SHP77 (cell line): ENCODE measurements around the gene FEZF1.

Experiments used
- DNase-seq, 2 experiments: peaks; one replicate each; lab custom pipeline; 2025; lab: John Stamatoyannopoulos, UW

FEZF1 gene

DNA sequence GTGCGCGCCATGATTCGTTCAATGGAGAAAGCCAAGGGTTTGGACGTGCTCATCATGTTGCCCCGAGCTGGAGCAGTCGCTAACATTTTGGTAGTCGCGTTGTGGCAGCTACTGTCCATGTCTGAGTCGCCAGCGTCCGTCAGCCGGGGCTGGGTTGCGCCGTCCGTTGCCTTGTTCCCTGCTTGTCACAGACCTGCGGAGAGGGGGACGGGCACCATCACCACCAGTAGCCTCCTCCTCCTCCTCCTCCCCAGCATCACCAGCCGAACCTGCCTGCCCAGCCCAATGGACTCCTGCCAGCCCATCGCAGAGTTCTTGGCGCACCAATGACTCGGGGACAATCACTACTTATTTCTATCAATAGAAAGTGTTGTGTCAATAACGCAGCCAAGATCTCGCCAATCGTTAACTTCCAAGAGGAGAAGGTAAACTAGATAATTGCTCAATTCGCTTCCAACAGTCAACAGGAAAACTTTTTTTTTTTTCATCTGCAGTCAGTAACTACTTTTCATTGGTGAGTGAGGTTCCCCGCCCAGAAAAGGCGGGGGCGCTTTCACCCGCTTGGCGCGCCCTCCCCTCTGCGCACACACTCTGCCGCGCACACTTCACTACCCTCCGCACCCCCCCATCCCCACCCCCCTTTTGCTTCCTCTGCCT lies at the start of gene FEZF1:
Gene FEZF1, minus strand, starts transcription at position 432 of the 657 bp plus-strand sequence. Its CDS starts 313 bp downstream, at position 119.
- no peak for DNase-seq

DNA sequence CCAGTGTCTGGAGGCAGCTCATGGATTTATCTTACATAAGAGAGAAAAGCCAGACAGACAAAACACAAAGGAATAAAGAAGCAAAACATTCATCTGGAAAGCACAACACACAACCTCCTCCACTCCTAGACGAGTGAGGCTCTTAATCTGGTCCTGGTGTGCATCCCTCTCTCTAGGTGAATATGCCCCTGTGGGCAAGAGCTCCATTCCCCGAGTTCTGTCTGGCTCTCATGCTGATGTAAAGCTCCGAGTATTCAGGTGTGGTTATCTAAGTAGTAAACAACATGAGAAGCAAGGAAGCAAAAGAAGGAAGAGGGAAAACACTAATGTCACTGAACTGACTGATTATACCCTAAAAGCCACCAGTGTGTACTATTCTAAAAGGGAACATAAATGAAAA lies 47.9 kb upstream of the FEZF1 start:
- DNase-seq = no peak

DNA sequence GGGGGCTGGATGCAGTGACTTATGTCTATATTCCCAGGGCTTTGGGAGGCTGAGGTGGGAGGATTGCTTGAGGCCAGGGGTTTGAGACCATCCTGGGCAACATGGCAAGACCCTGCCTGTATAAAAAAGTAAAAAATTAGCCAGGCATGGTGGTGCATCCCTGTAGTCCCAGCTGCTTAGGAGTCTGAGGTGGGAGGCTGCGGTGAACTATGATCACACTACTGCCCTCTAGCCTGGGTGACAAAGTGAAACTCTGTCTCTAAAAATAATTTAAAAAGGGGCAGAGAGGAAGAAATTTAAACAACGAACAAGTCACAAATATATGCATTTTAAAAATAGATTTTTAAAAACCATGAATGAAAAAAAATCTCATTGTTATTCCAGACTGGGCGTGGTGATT lies 46.2 kb upstream of the FEZF1 start:
- no peak for DNase-seq

DNA sequence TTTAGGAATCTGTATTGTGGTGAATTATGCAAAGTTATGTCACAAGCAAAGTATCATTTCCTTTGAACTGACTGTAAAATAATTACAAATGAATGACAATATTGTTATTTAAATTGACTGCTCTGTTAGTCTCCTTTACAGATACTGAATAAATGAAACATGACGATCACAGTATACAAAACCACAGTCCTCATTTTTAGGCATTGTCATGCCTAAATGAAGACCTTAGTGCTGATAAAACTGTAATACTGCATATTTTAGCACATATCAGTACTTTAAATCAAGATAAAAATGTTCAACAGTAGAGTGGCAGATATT lies 39.7 kb upstream of the FEZF1 start:
- DNase-seq = no peak

DNA sequence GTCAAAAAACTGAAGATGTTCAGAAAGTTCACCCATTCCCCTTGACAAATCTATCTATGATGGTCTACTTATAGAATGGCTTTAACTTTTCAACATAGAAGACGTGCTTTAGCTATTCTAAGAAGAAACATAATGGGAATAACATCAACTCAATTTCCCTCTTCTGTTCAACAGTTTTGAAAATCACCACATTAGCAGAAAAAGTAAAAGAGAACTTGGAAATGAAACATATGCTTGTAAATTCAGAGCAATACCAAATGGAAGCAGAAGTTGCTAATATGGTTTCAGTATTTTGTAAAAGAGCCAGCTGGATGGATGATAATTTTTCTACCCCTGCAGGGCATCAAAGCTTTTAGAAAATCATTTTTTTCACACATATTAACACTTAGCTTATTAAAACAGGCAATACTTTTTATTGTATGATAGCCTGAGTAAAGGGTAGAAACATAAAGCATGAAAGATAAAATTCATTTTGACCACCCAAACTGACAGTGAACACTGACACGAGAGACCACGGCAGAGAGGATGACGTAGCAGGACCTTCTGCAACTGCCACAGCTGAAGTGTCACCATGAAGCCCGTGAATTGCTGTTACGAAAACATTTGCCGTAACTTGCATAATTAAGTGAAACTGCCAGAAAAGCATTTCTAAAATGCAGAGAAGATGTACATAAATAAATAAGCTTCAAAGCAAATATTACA lies 39.2 kb upstream of the FEZF1 start:
- DNase-seq = no peak

DNA sequence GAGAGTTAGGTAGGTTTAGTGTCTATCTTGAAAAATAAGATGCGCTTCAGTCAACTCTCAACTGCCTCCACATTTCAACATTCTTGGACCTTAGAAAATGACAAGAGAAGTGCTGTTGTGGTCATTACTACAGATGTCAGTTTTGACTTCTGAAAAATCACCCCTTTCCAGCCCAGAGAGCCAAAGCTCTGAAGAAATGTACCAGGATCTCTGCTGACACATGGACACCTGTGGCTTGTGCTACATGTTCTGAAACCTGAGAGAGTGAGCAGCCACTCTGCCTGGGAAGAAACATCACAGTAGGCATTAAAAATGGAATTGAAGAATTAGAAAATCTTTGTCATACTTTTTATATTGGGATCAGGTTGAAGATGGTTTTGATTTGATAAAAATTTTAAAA lies 35.9 kb upstream of the FEZF1 start:
- no peak for DNase-seq

DNA sequence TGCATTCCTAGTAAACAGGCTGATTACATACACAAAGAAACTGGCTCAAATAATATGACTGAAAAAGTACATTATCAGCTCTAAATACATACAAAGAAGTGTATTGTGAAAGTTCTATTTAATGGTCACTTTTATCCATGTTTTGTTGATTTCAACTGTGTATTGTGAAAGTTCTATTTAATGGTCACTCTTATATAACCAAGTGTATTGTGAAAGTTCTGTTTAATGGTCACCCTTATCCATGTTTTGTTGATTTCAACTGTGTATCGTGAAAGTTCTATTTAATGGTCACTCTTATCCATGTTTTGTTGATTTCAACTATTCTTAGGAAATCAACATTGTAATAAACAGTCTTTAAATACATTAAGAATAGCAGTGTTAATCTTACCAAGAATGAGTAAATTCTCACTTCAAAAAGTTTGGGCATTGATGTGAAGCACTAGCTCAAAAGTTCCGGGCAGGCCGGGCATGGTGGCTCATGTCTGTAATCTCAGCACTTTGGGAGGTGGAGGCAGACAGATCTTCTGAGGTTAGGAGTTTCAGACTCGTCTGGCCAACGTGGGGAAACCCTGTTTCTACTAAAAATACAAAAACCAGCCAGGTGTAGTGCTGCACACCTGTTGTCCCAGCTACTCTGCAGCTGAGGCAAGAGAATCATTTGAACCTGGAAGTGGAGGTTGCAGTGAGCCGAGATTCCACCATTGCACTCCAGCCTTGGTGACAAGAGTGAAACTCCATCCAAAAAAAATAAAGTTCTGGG lies 34.8 kb upstream of the FEZF1 start:
- no peak for DNase-seq

DNA sequence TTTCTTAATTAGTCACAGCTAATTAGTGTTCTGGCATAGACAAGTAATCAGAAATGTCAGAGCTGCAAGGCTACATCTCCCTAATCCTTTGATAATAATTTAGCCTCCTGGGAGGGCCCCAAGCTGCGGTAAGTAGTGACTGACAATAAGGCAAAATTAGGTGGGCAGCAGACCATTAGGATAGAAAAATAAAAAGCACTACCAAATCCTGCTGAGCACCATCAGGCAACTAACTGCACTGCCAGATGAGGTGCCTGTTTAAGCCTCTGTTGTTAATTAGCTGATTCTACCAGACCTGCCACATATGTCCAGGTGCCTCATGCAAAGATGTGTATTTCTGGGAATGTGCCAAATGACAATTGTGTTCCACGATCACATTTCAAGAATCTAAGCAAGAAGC lies 32.5 kb upstream of the FEZF1 start:
- DNase-seq = no peak

DNA sequence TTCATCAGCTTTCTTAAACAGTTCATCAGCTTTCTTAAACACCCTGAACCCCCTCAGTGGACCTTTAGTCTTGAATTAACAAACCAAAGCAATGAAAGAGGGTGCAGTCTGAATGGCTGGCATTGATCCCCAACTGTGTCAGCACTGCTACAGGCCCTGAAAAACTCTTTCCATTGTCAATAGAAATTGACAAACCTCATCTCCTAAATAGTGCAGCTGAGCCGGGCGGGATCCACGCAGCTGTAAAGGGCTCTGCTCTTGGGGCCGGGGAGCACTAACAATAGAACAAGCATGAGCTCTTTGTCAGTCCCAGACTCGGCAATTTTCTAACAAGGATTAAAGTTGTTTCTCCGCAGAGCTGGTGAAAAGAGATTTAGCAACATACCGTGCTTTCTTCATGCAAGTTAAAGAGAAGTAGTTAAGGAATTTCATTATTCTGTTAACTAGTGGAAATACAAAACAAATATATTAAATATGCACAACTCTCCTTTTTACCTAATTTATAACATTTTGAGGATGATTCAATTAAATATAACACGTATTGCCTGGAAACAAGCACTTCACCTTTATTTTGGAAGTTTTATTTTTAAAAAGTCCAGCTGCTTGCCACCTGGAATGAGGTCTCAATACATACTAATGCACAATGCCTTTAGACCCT lies 24.7 kb upstream of the FEZF1 start:
- no peak for DNase-seq

DNA sequence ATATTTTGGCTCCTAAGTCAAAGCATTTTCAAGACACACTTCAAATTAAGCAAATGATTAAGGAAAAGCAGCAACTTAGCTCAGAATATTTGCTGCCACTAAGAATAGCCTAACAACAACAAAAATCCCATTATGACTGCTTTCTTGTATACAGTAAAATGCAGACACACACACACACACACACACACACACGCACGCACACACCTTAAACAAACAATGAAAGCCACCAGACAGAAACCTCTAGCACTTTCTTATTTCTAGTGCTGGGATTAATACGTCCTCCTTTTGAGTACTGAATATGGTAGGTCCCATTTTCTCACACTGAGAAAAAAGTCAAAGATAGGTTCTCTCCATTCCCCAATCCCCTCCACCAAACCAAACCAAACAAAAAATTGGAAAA lies 23.4 kb upstream of the FEZF1 start:
- DNase-seq = no peak

DNA sequence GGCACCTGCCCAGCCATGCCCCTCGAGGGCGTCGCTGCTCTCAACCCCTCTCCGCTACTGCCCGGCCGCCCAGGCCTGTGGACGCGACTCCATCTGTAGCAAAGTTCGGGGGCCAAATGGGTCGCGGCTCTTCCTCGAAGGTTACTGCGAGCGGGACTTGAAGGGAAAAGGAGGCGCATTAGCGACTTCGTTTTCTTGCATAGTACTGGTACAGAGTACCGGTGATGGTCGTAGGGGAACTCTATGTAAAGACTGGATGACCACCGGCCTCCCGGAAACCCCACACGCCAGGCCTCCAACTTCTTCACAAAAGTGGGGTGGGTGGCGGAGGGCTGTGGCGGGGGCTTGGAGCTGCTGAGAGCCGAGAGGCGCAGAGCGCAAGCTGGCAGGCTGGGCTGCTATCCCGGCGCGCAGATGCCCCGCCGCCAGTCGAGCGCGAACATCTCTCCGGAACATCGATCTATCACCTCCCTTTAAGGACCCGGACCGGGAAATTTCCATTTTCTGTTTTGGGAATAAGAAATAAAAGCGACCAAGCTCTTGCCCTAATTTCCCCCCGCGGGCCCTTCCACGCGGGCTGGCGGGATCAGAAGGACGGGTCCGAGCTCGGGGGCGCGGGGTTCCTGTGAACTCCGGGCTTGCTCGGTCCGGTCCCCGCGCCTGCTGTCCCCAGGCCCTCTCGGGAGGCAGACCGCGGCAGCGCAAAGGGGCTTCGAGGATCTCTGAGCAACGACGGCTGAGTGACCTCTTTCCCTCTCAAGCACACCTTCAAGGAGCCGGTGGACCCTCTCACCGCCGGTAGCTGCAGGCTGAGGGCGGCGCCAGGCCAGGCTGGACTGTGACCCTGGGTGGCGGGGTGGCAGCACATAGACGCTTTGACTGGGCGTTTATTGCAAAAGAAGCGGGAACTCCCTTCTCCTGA lies 12.2 kb upstream of the FEZF1 start:
- no peak for DNase-seq

DNA sequence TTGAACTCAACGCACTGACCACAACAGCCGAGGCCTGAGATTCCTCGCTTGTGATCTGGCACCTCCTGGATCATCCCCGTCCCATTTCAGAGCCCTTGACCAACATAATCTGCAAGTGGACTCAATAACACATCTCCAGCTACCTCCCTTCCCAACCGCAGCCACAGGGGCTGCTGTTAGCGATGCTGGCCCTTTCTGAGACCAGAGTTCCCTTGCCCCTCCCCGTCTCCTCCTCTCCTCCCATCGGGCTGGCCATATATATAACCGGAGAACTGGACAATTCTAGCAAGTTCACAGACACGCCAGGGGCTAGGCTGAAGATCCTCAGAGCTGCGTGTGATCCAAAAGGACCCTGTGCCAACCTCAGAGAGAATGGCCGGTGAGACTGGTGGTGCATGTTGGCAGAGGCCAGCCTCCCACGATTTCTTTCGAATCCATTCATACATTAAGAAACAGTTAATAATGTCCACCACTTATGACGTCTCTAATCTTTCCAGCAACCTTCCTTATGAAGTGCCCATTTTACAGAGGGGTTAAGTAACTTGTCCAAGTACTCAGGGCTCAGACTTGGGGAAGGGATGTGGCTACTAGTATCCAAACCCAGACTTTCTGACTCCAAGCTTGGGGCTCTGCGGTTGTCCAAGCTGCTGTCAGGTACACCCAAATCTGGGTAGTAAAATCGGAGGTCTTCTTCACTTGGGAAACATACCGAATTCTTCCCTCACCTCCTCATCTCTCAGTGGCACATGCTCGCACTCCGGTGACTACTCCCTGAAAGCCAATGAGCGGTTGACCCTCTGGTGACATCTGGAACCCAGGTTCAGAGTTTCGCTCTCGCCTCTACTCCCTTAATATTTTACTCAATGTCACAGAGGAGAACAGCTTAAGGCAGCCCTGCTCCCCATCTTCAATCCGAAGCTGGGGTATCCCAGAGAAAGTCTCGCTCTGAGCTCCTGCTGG lies 11.2 kb upstream of the FEZF1 start:
- DNase-seq = no peak

DNA sequence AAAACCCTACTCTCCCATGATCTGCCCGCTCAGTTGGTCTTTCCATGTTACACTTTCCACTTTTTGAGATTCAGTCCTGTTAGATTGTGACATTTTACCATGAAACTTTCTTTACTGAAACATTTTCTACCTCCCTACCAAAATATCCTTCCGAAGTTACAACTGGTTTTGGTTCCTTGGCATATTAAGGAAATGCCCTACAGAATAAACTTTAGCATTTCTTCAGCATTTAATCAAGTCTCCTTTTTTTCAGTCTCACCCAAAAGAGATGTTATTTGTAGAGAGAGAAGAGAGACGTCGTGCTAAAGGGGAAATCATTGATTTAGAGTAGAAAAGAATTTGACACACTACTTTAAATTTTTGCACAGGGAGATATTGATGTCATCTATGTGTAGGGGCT lies 9.7 kb upstream of the FEZF1 start:
- DNase-seq = no peak

DNA sequence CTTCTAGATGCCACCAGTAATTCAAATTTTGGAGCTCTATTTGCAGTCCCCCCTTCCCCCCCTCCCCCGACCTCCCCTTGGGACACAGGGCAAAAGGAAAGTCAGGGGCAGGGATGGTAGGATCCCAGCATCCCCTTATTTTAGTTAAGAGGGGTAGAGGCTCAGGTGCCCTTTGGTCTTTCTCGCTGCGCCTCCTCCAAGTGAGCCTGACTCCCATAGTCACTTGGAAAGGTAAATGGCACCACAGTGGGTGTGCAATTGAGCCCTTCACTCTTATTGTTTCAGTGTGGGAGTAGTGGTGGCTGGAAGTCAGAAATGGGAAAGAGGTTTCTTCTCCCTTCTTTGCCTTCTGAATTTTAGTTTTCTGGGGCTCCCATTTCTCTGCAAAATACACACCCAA lies 8.2 kb upstream of the FEZF1 start:
- no peak for DNase-seq

DNA sequence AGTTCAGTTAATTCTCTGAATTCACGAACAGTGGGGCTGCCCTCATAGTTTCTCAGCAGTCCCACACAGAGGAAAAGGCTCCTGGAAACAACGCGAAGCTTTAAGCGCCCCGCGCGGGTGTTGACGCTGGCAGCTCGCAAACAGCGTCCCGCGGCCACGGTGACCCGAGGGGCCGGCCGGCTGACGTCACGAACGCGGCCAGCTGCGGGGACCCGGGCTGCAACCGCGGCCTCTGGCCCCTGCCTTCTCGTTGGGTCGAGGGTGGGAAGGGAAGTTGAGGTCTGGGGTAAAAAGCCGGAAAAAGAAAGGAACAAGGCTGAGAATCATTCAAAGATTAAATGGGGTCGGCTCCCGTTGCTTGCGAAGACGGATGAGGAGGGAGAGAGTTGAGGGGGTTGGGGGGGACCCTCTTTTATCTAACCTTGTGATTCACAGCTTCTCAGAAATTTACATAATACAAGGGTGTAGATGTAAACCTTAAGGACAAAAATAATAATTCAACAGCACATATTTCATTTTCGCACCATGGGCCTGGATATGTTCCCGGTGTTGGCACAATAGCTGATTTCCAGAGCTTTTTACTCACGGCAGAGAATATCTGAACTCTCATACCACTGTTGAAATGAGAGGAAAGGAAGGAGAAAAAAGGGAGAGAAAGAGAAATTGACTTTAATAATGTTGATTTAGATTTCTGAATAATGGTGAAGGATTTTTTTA lies 7.3 kb upstream of the FEZF1 start:
- DNase-seq = no peak

DNA sequence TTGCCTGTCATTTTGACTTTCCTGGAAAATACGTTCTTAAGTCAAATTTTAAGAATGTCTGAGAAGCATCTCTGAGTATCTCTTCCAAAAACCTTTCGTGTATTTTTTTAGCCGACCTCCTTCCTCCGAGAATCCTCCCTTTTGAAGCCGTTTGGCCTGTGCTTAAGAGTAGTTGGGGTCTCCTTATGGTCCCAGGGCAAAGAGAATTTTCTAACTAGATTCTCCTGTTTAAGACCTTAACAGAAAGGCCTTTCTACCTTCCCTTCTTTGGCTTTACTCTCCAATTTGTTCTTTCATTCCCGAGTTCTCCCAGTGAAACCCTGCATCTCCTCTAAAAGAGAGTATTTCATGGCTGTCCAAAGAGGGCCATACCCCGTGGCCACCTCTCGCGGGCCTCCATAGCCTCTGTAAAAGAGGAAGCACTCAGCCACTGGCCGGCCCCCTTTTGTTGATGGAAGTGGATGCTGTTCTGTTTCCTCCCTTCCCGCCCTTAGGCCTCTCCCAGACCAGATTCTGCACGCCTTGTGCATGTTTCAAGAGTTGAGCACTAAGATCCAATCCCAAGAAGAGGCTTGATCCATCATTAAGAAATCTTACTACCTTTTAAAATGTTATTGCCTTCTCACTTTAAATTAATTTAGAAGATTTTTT lies 6.6 kb upstream of the FEZF1 start:
- no peak for DNase-seq

DNA sequence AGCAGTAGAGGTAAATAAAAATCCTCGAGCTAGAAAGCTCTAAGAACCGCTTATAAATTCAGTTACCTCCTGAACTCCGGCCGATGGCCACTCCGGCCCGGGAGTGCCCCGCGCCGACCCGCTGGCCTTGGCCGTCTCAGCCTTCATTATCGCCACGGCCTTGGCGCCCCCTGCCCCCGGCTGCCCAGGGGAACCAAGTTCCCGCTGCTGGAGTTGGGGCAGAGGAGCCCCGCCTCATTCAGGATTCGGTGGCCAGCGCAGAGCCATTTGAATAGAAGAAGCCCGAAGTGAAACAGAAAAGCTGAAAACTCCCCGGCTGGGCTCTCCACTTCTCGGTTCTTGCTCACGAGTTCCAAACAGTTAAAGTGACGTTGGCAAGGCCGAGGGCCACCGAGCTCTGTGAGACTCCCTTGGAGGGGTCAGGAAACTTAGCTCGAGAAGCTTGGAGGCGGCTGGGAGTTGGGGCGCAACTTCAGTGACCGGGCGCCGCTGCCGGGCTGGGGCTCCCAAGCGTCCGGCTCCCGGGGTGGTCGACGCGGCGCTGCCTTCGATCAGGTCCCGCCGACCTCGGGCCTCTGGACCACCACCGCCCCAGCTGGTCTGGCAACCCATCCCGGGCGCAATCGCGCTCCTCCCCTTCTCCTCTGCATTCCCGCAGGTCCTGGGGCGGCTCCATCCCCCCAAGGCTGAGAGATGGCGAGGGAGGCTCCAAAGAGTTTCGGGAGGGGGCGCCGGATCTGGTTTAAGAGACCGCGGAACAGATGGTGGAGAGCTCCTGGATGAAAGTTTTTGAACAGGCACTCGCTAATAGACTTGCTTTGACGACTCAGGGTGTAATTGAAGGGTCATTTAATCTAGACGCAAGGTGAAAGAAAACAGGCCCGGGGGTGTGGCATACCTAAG lies 5.8 kb upstream of the FEZF1 start:
- no peak for DNase-seq

DNA sequence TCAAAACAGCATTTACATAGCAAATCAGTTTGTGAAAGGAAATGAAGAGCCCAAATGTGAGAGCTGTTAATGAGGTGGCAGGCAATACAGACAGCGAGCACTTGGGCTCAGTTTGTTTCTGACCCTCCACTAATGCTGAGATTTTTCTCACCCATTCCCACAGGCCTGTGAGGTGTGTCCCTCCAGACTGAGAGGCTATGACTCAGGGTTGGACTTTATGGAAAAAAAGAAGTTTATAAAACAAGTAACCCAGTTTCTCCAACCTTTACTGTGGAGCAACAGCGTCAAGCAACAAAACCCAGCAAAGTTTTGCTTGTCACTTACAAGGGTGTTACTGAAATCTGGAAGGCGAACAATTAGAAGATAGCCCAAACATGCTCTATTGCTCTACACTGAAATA lies 4.9 kb upstream of the FEZF1 start:
- DNase-seq = no peak
